H9 (cell line): ENCODE data around the gene ENDOU. TPM values are rescaled to one million over a fixed set of nuclear protein-coding genes. Genes with fewer than 3 reads are reported as not detected.

Experiments used
- DNase-seq: peaks from one replicate; pipeline ENCODE4 v3.0.0-alpha.2; 2017
- H2AFZ ChIP-seq: one replicate; pipeline ENCODE4 v1.6.1; 2013; ENCODE audit warnings: mild to moderate bottlenecking, low read length, control low read depth, moderate library complexity
- H2AK5ac ChIP-seq: 2 replicates; pipeline ENCODE4 v1.6.1; 2013; ENCODE audit warnings: low read length, control low read depth, mixed read lengths; ENCODE audit not compliant: insufficient read length
- H2BK120ac ChIP-seq: one replicate; pipeline ENCODE4 v1.6.1; 2013; ENCODE audit warnings: low read depth, mild to moderate bottlenecking, low read length, control low read depth, inconsistent platforms; ENCODE audit not compliant: poor library complexity, severe bottlenecking
- H2BK12ac ChIP-seq: 2 replicates; pipeline ENCODE4 v1.6.1; 2013; ENCODE audit warnings: low read length, control low read depth, mixed read lengths, low read depth; ENCODE audit not compliant: insufficient read length
- H2BK15ac ChIP-seq: 2 replicates; pipeline ENCODE4 v1.6.1; 2013; ENCODE audit warnings: low read depth, low read length, control low read depth
- H2BK20ac ChIP-seq: one replicate; pipeline ENCODE4 v1.6.1; 2013; ENCODE audit warnings: low read depth, mild to moderate bottlenecking, low read length, control low read depth, inconsistent platforms; ENCODE audit not compliant: poor library complexity, severe bottlenecking
- H2BK5ac ChIP-seq: 2 replicates; pipeline ENCODE4 v1.6.1; 2013; ENCODE audit warnings: low read length, control low read depth, mixed read lengths; ENCODE audit not compliant: insufficient read length
- H3K14ac ChIP-seq: 2 replicates; pipeline ENCODE4 v1.6.1; 2013; ENCODE audit warnings: low read length, control low read depth; ENCODE audit not compliant: insufficient read depth
- H3K18ac ChIP-seq: 2 replicates; pipeline ENCODE4 v1.6.1; 2013; ENCODE audit warnings: low read depth, mild to moderate bottlenecking, mixed read lengths, low read length, control low read depth; ENCODE audit not compliant: insufficient read length
- H3K23ac ChIP-seq: 2 replicates; pipeline ENCODE4 v1.6.1; 2013; ENCODE audit warnings: low read length, control low read depth, mixed read lengths, low read depth; ENCODE audit not compliant: insufficient read length
- H3K23me2 ChIP-seq: 2 replicates; pipeline ENCODE4 v1.6.1; 2013; ENCODE audit warnings: low read depth, mild to moderate bottlenecking, mixed read lengths, low read length, control low read depth; ENCODE audit not compliant: insufficient read length, poor library complexity, severe bottlenecking
- H3K27ac ChIP-seq: 2 replicates; pipeline ENCODE4 v1.5.1; 2013; ENCODE audit warnings: low read length, control low read depth, mixed read lengths, low read depth; ENCODE audit not compliant: insufficient read length
- H3K27me3 ChIP-seq: 2 replicates; pipeline ENCODE4 v1.6.1; 2013; ENCODE audit warnings: low read length, control low read depth, inconsistent platforms; ENCODE audit not compliant: insufficient read depth
- H3K4ac ChIP-seq: 2 replicates; pipeline ENCODE4 v1.6.1; 2013; ENCODE audit warnings: low read depth, mild to moderate bottlenecking, control low read depth, inconsistent platforms, low read length, moderate library complexity
- H3K4me1 ChIP-seq: 2 replicates; pipeline ENCODE4 v1.6.1; 2013; ENCODE audit warnings: low read length, control low read depth, inconsistent platforms; ENCODE audit not compliant: insufficient read depth
- H3K4me2 ChIP-seq: 2 replicates; pipeline ENCODE4 v1.6.1; 2013; ENCODE audit warnings: low read length, control low read depth, mixed read lengths; ENCODE audit not compliant: insufficient read length, insufficient read depth
- H3K56ac ChIP-seq: 2 replicates; pipeline ENCODE4 v1.6.1; 2013; ENCODE audit warnings: low read depth, mild to moderate bottlenecking, mixed read lengths, low read length, control low read depth; ENCODE audit not compliant: insufficient read length
- H3K79me1 ChIP-seq: 2 replicates; pipeline ENCODE4 v1.6.1; 2013; ENCODE audit warnings: low read depth, mild to moderate bottlenecking, moderate library complexity, low read length, control low read depth, inconsistent platforms; ENCODE audit not compliant: insufficient read depth, poor library complexity, severe bottlenecking
- H3K79me2 ChIP-seq: 2 replicates; pipeline ENCODE4 v1.6.1; 2013; ENCODE audit warnings: low read length, control low read depth, inconsistent platforms; ENCODE audit not compliant: insufficient read depth
- H3K9ac ChIP-seq: 2 replicates; pipeline ENCODE4 v1.6.1; 2013; ENCODE audit warnings: low read length, control low read depth, mixed read lengths; ENCODE audit not compliant: insufficient read length; ENCODE audit errors: extremely low read depth
- H3K9me3 ChIP-seq: one replicate; pipeline ENCODE4 v1.6.1; 2013; ENCODE audit warnings: low read depth, low read length, inconsistent platforms; ENCODE audit not compliant: control insufficient read depth
- H3T11ph ChIP-seq: one replicate; pipeline ENCODE4 v1.6.1; 2013; ENCODE audit warnings: mild to moderate bottlenecking, low read length, control low read depth, inconsistent platforms
- H4K20me1 ChIP-seq: one replicate; pipeline ENCODE4 v1.6.1; 2013; ENCODE audit not compliant: control insufficient read depth, insufficient read length, insufficient read depth
- H4K5ac ChIP-seq: 2 replicates; pipeline ENCODE4 v1.6.1; 2013; ENCODE audit warnings: low read depth, mild to moderate bottlenecking, mixed read lengths, low read length, control low read depth; ENCODE audit not compliant: insufficient read length
- H4K8ac ChIP-seq: replicated peaks from 2 replicates; pipeline ENCODE4 v1.6.1; 2013; ENCODE audit warnings: low read length, control low read depth, mixed read lengths, low read depth; ENCODE audit not compliant: insufficient read length
- H4K91ac ChIP-seq: 2 replicates; pipeline ENCODE4 v1.6.1; 2013; ENCODE audit warnings: low read depth, mild to moderate bottlenecking, moderate library complexity, mixed read lengths, low read length, control low read depth; ENCODE audit not compliant: insufficient read length
- H3K27ac Mint-ChIP-seq, 3 experiments: 2 replicates in 2 of 3; 3 replicates in 1 of 3; pipeline ENCODE4 v1.8.0; 2020 to 2021; ENCODE audit warnings: mixed read lengths in 3 of 3, mild to moderate bottlenecking in 1 of 3, moderate library complexity in 1 of 3
- H3K27me3 Mint-ChIP-seq: 2 replicates; pipeline ENCODE4 v1.8.0; 2021; ENCODE audit warnings: low read depth, mild to moderate bottlenecking, moderate library complexity, mixed read lengths
- H3K36me3 Mint-ChIP-seq, 3 experiments: 2 replicates in 2 of 3; 3 replicates in 1 of 3; pipeline ENCODE4 v1.8.0; 2020 to 2021; ENCODE audit warnings: low read depth in 3 of 3, mixed read lengths in 3 of 3; ENCODE audit not compliant: insufficient read depth in 1 of 3
- H3K4me1 Mint-ChIP-seq, 2 experiments: 2 replicates each; pipeline ENCODE4 v1.8.0; 2020; ENCODE audit warnings: mixed read lengths in 2 of 2
- H3K4me3 Mint-ChIP-seq, 2 experiments: 2 replicates in 1 of 2; 3 replicates in 1 of 2; pipeline ENCODE4 v1.8.0; 2020 to 2021; ENCODE audit warnings: mild to moderate bottlenecking in 2 of 2, mixed read lengths in 2 of 2, moderate library complexity in 1 of 2
- H3K9me3 Mint-ChIP-seq, 2 experiments: 2 replicates in 1 of 2; 3 replicates in 1 of 2; pipeline ENCODE4 v1.8.0; 2020; ENCODE audit warnings: mild to moderate bottlenecking in 2 of 2, mixed read lengths in 2 of 2, moderate library complexity in 1 of 2
- WGBS: extraction: QIAGEN DNeasy Blood & Tissue Kit; methylation state at CpG from one replicate; pipeline ENCODE4 v1.1.7; 2013; ENCODE audit warnings: missing lambda C conversion rate, low lambda C conversion rate, mixed read lengths; ENCODE audit not compliant: insufficient read length; ENCODE audit errors: extremely low coverage; 5-methylcytosine and 5-hydroxymethylcytosine counted together
- total RNA-seq: library from RNA; stranded (reverse); gene quantifications from 2 replicates; pipeline ENCODE4 v1.2.1, GENCODE V29; 2021
- TF ChIP-seq, protein P1 (sequence below): fragments of 200-600 bp; sonication (generic); conservative IDR thresholded peaks from 3 replicates; pipeline ENCODE4 v1.8.0; 2021; ENCODE audit warnings: antibody characterized with exemption, mild to moderate bottlenecking

ENDOU gene
- total RNA-seq, 1 experiment from 2014 or later, result not detected

DNA sequence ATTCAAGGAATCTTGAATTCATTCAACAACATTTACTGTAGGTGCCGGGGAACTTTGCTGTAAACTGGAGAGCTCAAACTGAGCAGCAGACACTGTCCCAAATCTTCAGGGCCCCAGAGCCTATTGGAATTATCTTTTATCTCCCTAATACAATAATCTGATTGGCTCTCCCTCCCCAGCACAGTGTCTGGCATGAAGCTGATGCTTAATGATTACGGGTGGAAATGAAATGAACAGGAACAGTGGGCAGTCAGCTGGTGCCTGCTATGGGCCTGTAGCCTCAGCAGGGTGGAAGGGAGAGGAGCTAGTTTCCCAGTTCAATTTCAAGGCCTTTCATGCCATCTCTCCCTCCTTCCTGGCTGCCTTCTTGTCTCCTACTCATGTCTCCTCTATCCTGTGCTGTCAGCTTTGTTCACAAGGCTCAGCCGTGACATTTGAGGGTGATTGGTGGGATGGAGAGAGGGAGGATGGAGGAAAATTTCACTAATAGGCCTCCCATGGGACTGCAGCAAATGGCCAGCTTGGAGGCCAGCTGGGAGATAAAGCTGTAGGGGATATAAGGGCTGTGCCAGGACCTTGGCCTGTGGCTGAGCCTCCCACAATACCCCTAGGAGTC lies 37.7 kb upstream of the ENDOU start:
- Histone ChIP-seq H3K14ac (no peak overlapping the region), H3K79me1 (no peaks in the 10 kb centered on the region), H3T11ph (no peak overlapping the region), H2BK5ac (no peak overlapping the region), H2BK120ac (no peak overlapping the region), H3K9ac (no peak overlapping the region), H4K8ac (no peak overlapping the region), H3K4me1 (peaks cover 5% of the 10 kb centered on the region; the same call in 1 of the 2 replicates), H3K18ac (no peak overlapping the region), H4K5ac (no peak overlapping the region), H2AK5ac (no peak overlapping the region), H4K91ac (no peak overlapping the region), H3K4me2 (no peak overlapping the region), H2AFZ (no peak overlapping the region), H3K23me2 (peaks cover 3% of the 10 kb centered on the region), H3K56ac (no peak overlapping the region), H3K79me2 (no peaks in the 10 kb centered on the region), H2BK20ac (no peak overlapping the region), H2BK12ac (no peak overlapping the region), H4K20me1 (no peaks in the 10 kb centered on the region), H3K27me3 (no peaks in the 10 kb centered on the region), H3K27ac (no peak overlapping the region), H3K4ac (no peak overlapping the region), H3K9me3 (no peaks in the 10 kb centered on the region), H3K23ac (no peak overlapping the region), H2BK15ac (no peak overlapping the region)
- Mint-ChIP-seq H3K27ac (no peak overlapping the region), H3K36me3 (no peaks in the 10 kb centered on the region; a peak in 1 of 7 replicates), H3K9me3 (no peaks in the 10 kb centered on the region), H3K27me3 (no peaks in the 10 kb centered on the region; the same call in none of the 2 replicates), H3K4me3 (no peak overlapping the region), H3K4me1 (peaks cover 17 to 18% of the 10 kb centered on the region in 2 experiments)
- WGBS, result no CpG with 5 or more reads among the region's 3 CpGs
- DNase-seq, result no peak
- TF ChIP-seq, protein P1, sequence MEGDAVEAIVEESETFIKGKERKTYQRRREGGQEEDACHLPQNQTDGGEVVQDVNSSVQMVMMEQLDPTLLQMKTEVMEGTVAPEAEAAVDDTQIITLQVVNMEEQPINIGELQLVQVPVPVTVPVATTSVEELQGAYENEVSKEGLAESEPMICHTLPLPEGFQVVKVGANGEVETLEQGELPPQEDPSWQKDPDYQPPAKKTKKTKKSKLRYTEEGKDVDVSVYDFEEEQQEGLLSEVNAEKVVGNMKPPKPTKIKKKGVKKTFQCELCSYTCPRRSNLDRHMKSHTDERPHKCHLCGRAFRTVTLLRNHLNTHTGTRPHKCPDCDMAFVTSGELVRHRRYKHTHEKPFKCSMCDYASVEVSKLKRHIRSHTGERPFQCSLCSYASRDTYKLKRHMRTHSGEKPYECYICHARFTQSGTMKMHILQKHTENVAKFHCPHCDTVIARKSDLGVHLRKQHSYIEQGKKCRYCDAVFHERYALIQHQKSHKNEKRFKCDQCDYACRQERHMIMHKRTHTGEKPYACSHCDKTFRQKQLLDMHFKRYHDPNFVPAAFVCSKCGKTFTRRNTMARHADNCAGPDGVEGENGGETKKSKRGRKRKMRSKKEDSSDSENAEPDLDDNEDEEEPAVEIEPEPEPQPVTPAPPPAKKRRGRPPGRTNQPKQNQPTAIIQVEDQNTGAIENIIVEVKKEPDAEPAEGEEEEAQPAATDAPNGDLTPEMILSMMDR, result no peak
